PC-9 (cell line): Measurements from ENCODE around the gene POLDIP2. TPM values are rescaled to one million over a fixed set of nuclear protein-coding genes. Genes with fewer than 3 reads are reported as not detected.

Experiments
- BruUV-seq: library from RNA; stranded (reverse); fragments of 400-500 nt; replicated peaks from 2 replicates; lab custom pipeline; 2021; lab: Mats Ljungman, UMichigan
- CTCF ChIA-PET: fragments of 300-600 bp; sonication (Branson Sonifier 250); formaldehyde crosslinking; loops from one replicate; lab custom pipeline; 2022; ENCODE audit warnings: antibody characterized with exemption; lab: Charles Lee
- POLR2A ChIA-PET: fragments of 300-600 bp; sonication (Branson Sonifier 250); formaldehyde crosslinking; loops from one replicate; lab custom pipeline; 2022; ENCODE audit warnings: antibody characterized with exemption; ENCODE audit not compliant: unreplicated experiment; lab: Charles Lee
- DNase-seq, 2 experiments: peaks; one replicate each; pipeline versions ENCODE4 v3.0.0 to v3.0.0-alpha.2; 2015 to 2022; ENCODE audit warnings: mixed read lengths in 1 of 2
- H2AFZ ChIP-seq: fragments of 200-600 bp; sonication (generic); 2 replicates; pipeline ENCODE4 v1.8.1; 2017; ENCODE audit warnings: antibody characterized with exemption
- H3F3A ChIP-seq: fragments of 200-600 bp; sonication (generic); 2 replicates; pipeline ENCODE4 v1.8.1; 2017; ENCODE audit warnings: antibody characterized with exemption, mild to moderate bottlenecking, low read depth; ENCODE audit not compliant: insufficient read depth
- H3K27ac ChIP-seq: fragments of 200-600 bp; sonication (generic); 2 replicates; pipeline ENCODE4 v1.6.1; 2016; ENCODE audit warnings: mixed run types
- H3K27me3 ChIP-seq: fragments of 200-600 bp; sonication (generic); 2 replicates; pipeline ENCODE4 v1.6.1; 2016; ENCODE audit warnings: low read depth, mixed run types; ENCODE audit not compliant: insufficient read depth
- H3K36me3 ChIP-seq: fragments of 200-600 bp; sonication (generic); 2 replicates; pipeline ENCODE4 v1.6.1; 2016; ENCODE audit warnings: low read depth, mixed run types
- H3K4me1 ChIP-seq: fragments of 200-600 bp; sonication (generic); replicated peaks from 2 replicates; pipeline ENCODE4 v1.6.1; 2016; ENCODE audit warnings: mixed run types; ENCODE audit not compliant: insufficient read depth
- H3K4me2 ChIP-seq: fragments of 200-600 bp; sonication (generic); 2 replicates; pipeline ENCODE4 v1.6.1; 2017; ENCODE audit warnings: mixed run types
- H3K4me3 ChIP-seq: fragments of 200-600 bp; sonication (generic); 2 replicates; pipeline ENCODE4 v1.6.1; 2016; ENCODE audit warnings: mixed run types
- H3K79me2 ChIP-seq: fragments of 200-600 bp; sonication (generic); 2 replicates; pipeline ENCODE4 v1.6.1; 2017; ENCODE audit warnings: low read depth, mixed run types
- H3K9me2 ChIP-seq: fragments of 200-600 bp; sonication (generic); 2 replicates; pipeline ENCODE4 v1.8.1; 2017; ENCODE audit warnings: mild to moderate bottlenecking; ENCODE audit not compliant: insufficient read depth
- H3K9me3 ChIP-seq: fragments of 200-600 bp; sonication (generic); 2 replicates; pipeline ENCODE4 v1.8.1; 2016; ENCODE audit warnings: low read depth; ENCODE audit not compliant: insufficient read depth
- H4K20me1 ChIP-seq: fragments of 200-600 bp; sonication (generic); 2 replicates; pipeline ENCODE4 v1.8.1; 2017; ENCODE audit not compliant: insufficient read depth
- CTCF ChIP-seq: fragments of 200-600 bp; sonication (generic); conservative IDR thresholded peaks from 2 replicates; pipeline ENCODE4 v1.6.1; 2017; ENCODE audit warnings: mixed run types, antibody characterized with exemption, mild to moderate bottlenecking, moderate library complexity
- EZH2 ChIP-seq: fragments of 200-600 bp; sonication (generic); IDR thresholded peaks from 2 replicates; pipeline ENCODE4 v1.8.0; 2017; ENCODE audit warnings: antibody characterized with exemption, low read depth
- intact Hi-C: fragments of 100-400 bp; cut with micrococcal nuclease; formaldehyde crosslinking; loops from one replicate; pipeline ENCODE4 v1.10.0; 2022; ENCODE audit not compliant: unreplicated experiment
- total RNA-seq: library from RNA; stranded (reverse); gene quantifications from 2 replicates; pipeline ENCODE4 v1.2.3, GENCODE V29; 2021

POLDIP2 gene
- total RNA-seq, 1 experiment from 2014 or later: 98.2 TPM

DNA sequence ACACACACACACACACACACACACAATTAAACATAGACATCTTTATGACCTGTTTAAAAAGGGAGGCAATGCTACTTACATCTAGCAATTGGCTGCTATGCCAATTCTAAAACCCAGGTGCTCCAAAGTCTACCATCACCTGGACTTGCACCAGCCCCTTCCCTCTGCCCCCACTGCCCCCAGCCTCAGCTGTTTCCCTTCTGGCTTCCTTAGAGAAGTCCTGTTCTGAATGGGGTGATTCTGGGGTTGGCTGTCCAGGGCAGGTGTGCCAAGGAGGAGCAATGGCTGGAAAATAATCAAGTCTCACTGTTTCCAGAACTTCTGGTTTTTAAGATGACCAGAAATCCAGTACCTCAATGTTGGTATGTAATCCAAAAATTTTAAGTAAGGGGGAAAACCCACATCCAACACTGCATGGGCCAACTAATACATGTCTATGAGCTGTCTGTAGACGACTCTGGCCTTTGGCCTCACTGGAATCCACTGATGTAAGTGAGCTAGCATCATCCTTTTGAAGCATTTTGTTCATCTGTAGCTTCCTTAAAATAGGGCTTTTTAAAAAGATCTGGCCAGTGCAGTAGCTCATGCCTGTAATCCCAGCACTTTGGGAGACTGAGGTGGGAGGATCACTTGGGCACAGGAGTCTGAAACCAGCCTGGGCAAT lies 24.1 kb downstream of the POLDIP2 start:
- intact Hi-C loops: no loop called here
- POLR2A ChIA-PET: no interaction called here

DNA sequence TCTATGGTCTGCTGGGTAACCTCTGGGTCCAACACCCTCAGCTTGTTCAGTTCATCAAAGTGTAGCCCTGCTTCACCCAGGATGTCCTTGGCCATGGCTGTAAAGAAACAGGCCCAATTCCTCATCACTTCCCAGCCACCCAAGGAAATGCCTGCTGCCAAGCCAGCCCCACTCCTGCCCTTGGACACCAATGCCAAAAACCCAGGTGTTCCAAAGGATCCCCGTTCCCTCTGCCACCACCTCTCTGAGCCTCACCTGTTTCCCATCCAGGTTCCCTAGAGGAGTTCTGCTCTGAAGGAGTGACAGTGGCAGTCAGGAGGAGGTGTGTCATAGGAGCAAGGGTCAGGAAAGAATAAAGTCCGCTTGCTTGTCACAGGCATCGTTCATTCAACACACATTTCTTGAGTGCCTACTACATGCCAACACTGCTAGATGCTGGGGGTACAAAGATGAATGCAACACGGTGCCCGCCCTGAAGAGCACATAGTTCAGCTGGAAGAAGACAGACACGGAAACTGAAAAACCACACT lies 25.4 kb downstream of the POLDIP2 start:
- CTCF ChIA-PET: no interaction called here
- peaks cover 32% of the 10 kb centered on the region for H3K79me2 ChIP-seq

More for the DNA sequence above, 24.1 kb downstream of the POLDIP2 start:
- Histone ChIP-seq H3K4me1 (peaks cover 32% of the 10 kb centered on the region), H3F3A (peaks cover 12% of the 10 kb centered on the region; the same call in 1 of the 2 replicates), H3K27ac (no peak overlapping the region), H3K9me3 (no peaks in the 10 kb centered on the region), H3K4me2 (peak overlapping the region; percentile 100; the same call in 1 of the 2 replicates), H3K4me3 (no peak overlapping the region), H3K36me3 (0 out of 2 replicates have a peak, but pooled peaks cover 9% of the 10 kb centered on the region), H3K79me2 (peaks cover 40% of the 10 kb centered on the region), H3K27me3 (no peaks in the 10 kb centered on the region), H2AFZ (no peak overlapping the region), H4K20me1 (peaks cover 12% of the 10 kb centered on the region), H3K9me2 (no peaks in the 10 kb centered on the region)
- DNase-seq: no peak
- BruUV-seq: no TSS peak
- CTCF ChIA-PET: no interaction called here
- no peak for TF ChIP-seq CTCF
- no peak for TF ChIP-seq EZH2

GRCh38 chr17:28330671-28331070 lies 26.7 kb downstream of the POLDIP2 start:
- TF ChIP-seq CTCF: no peak
- TF ChIP-seq EZH2: no peak
- Histone ChIP-seq H2AFZ (no peak overlapping the region), H3K27me3 (no peaks in the 10 kb centered on the region), H3K27ac (no peak overlapping the region), H3K4me1 (peaks cover 46% of the 10 kb centered on the region), H3F3A (peaks cover 8% of the 10 kb centered on the region; the same call in 1 of the 2 replicates), H3K36me3 (peaks cover 8% of the 10 kb centered on the region; the same call in 1 of the 2 replicates), H3K9me2 (no peaks in the 10 kb centered on the region), H3K9me3 (no peaks in the 10 kb centered on the region), H3K4me2 (no peak overlapping the region), H4K20me1 (no peaks in the 10 kb centered on the region), H3K4me3 (no peak overlapping the region), H3K79me2 (peaks cover 28% of the 10 kb centered on the region)
- no peak for DNase-seq
- POLR2A ChIA-PET: no interaction called here
- no TSS peak for BruUV-seq
- intact Hi-C loops: no loop called here
- CTCF ChIA-PET: no interaction called here

More for the DNA sequence above, 25.4 kb downstream of the POLDIP2 start:
- POLR2A ChIA-PET: no interaction called here
- DNase-seq: no peak
- H3K9me3 ChIP-seq: no peaks in the 10 kb centered on the region
- peaks cover 37% of the 10 kb centered on the region for H3K4me1 ChIP-seq
- no TSS peak for BruUV-seq
- peaks cover 8% of the 10 kb centered on the region; the same call in 1 of the 2 replicates for H3K36me3 ChIP-seq
- intact Hi-C loops: no loop called here
- no peak overlapping the region for H2AFZ ChIP-seq
- TF ChIP-seq EZH2 (no peak), CTCF (no peak)
- H3K4me3 ChIP-seq: no peak overlapping the region
- no peak overlapping the region for H3K27ac ChIP-seq
- peaks cover 9% of the 10 kb centered on the region; the same call in 1 of the 2 replicates for H3F3A ChIP-seq
- no peaks in the 10 kb centered on the region for H3K27me3 ChIP-seq
- H3K9me2 ChIP-seq: no peaks in the 10 kb centered on the region
- H3K4me2 ChIP-seq: no peak overlapping the region
- peaks cover 3% of the 10 kb centered on the region; the same call in 1 of the 2 replicates for H4K20me1 ChIP-seq
